ENCODE results near the gene NRXN3.

Gene NRXN3

GRCh38 chr14:79201564-79202207 lies 1031.5 kb downstream of the NRXN3 start:
- no peak for DNase-seq (ENCODE audit: low read depth in 2 of 2)

GRCh38 chr14:79204591-79204990 lies 1034.4 kb downstream of the NRXN3 start:
- DNase-seq (ENCODE audit: low read depth in 2 of 2) = no peak

DNA sequence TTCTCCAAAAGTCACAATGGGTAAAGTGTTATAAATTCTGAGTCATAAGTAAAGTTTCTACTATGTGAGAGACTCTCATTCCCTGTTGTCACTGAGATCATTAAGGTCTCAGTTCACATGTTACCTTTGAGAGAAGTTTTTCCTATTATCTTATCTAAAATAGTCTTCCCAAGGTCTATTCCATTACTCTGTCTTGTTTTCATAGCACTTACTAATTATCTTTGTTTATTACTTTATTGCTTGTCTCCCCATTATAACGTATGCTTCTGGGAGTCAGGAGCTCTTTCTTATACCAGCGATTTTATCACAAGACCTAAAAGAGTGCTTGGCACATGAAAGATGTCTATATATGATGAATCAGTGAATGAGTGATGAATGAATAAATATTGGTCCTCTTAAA lies 1039.2 kb downstream of the NRXN3 start:
- DNase-seq (ENCODE audit: low read depth in 2 of 2) = no peak

GRCh38 chr14:79225815-79226214 lies 1055.6 kb downstream of the NRXN3 start:
- DNase-seq (ENCODE audit: low read depth in 2 of 2) = no peak

DNA sequence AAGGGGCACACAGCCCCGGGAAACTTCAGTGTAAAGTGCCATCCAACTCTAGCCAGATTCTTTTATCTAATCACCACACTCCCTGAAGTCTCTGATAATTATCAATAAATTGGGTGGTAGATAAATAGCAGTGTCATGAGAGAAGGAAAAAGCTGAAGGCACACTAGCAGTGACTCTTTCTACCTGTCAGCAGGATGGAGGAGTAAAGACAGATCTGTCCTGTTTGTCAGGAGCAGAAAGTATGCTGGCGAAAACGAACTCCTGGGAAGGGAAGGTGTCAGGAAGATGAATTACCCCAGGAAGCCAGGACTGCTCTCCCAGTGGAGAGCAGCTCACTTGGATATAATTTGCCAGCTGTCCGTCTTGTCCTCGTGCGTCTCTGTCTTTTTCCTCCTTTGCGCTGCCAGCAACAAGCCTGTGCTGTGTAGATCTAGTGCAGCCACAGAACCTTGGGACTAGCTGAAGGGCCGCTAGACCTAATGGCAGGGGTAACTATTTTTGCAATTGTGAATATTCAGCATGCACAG lies 1059.3 kb downstream of the NRXN3 start:
- DNase-seq (ENCODE audit: low read depth in 2 of 2) = no peak

DNA sequence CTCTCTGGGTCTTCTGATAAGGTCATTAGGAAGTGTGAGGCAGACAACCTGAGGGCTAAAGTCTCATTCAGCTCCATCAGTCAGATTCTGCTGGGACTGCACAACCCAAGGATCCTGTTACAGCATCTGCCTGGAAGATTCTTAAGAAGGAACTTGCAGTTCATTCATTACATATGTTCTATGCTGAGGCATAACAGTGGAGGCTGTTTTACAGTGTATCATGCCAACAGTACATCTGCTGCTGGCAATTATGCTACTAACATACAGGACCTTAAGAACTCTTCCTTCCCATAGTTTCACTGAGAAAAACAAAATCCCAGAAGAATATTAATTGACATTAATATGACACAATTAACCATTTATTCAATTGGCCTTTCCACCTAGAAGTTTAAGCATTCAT lies 1072.5 kb downstream of the NRXN3 start:
- no peak for DNase-seq (ENCODE audit: low read depth in 2 of 2)

GRCh38 chr14:79246173-79246572 lies 1076.0 kb downstream of the NRXN3 start:
- DNase-seq (ENCODE audit: low read depth in 2 of 2) = no peak

- DNase-seq (ENCODE audit: low read depth in 2 of 2) = no peak
These were observed 1078.0 kb downstream of the NRXN3 start for GRCh38 chr14:79248126-79248525.

DNA sequence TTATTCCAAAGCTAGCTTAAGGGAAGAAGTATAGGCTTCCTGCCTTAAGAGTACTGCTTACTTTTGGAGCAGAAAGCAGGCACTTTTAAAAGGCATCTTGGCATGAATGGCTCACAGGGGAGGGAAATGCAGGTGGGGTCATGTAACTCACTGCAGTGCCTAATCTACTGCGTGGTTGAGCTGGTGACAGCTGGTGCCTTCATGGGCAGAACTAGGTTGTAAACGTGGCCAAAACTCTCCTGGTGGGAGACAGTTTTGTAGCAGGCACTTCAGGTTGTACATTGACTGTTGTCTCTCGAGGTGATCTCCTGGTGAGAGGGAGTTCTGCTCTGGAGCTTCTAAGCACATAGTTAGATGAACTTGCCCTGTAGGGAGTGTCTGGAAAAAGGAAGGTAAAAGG lies 1078.6 kb downstream of the NRXN3 start:
- no peak for DNase-seq (ENCODE audit: low read depth in 2 of 2)

DNA sequence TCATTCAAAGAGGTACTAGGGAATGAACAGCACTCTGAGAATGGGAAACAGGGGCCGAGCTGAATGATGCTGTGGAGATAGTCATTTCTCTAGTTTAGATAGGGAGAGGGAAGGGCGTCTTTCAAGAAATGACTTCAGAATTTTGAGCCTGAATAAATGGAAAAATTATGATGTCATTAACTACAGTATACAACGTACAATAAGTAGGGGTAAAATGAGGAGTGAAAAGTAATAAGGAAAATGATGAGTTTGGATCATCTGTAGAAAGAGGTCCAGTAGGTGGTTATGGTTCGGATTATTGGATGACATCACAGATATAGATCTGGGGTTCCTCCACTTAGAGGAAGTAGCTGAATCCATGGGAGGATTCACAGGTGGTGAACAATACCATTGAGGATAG lies 1081.1 kb downstream of the NRXN3 start:
- DNase-seq (ENCODE audit: low read depth in 2 of 2) = no peak

- no peak for DNase-seq (ENCODE audit: low read depth in 2 of 2)
These were observed 1083.4 kb downstream of the NRXN3 start for GRCh38 chr14:79253576-79253975.

DNA sequence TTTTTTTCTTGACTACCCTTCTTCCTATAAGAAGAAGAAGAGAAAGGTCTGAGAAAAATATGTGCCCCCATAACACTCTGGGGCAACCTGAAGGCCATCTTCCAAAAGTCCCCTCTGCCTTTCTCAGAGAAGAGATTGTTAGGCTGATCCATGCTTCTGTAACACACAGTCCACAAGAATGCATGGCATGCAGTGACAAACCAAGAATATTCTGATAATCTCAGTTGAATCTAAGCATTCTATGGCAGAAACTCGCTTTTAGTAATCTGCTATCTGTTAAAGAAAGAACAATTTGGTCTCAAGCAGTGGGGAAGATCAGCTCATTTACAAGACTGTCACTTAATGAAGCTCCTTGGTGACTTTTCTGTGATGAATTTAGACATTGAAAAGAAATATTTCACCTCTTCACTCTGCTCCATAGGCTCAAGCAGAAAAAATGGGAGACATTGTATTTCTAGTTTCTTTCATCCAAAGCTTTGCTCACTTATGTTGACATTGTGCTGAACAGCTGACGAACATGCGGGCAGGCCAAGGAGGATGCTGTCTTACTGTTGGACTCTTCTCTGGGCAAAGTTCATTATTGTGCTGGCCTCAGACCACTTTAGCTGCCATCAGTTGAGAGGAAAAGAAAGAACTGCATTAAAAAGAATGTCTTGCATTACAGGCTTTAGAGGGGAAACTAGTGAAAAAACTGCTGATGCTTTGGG lies 1084.0 kb downstream of the NRXN3 start:
- DNase-seq (ENCODE audit: low read depth in 2 of 2) = no peak

DNA sequence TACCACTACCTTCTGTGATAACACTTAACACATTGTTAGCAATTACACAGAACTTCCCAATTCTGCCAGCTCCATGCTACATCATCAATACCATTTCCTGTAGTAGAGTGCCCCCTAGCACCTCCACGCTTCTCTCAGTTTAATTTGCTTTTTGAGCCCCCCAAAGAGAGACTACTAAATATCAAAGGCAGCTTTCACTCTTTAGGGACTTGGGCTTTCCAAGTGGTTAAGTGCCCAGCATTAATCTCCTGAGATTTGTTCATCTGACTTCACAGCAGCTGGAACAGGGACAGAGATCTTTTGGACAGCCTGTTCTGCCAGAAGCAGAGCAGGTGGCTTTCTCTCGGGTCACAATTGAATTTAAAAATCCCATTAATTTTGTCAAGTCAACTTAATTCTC lies 1086.2 kb downstream of the NRXN3 start:
- DNase-seq (ENCODE audit: low read depth in 2 of 2) = no peak

DNA sequence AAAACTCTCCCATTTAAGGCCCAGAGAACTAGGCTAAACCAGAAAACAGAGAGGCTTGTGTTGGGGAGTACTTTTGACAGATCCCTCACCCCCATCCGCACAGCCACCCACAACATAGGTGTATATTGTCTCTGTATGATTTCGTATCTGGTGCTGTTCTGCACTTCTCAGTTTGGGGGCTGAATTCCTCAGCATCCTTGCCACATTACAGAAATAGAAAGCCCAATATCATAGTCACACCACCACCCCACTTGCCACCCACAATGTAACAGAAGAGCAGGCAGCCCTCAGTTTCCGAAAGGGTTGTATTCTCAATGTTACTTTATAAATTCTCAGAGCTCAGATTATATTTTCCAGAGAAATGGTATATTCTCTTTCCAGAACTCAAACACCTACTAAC lies 1090.2 kb downstream of the NRXN3 start:
- DNase-seq (ENCODE audit: low read depth in 2 of 2) = no peak

DNA sequence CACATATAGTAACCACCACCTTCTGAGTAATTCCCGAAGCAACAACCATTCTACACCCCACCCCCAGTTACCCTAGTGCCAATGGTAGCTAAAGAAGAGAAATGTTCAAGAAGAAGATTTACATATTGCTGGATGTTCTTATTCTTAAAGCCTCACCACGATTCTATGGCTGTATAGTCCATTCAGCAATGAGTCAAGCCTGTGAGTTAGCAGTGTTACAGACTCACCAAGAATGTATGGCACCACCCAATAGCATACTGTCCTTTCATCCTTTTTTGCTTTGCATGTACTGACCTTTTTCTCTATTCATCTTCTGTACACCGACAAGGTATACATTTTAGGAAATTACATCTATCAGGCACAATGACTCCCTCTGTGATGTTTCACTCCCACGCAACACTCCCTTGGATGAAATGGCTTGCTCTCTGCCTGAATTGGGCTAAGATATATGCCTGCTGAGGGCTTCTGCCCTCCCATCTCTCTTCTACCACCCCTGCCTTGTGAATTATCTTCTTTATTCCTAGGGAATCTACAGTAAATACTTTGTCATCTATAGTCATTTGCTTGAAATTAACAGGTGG lies 1095.3 kb downstream of the NRXN3 start:
- DNase-seq (ENCODE audit: low read depth in 2 of 2) = no peak

GRCh38 chr14:79270361-79270760 lies 1100.2 kb downstream of the NRXN3 start:
- no peak for DNase-seq (ENCODE audit: low read depth in 2 of 2)

DNA sequence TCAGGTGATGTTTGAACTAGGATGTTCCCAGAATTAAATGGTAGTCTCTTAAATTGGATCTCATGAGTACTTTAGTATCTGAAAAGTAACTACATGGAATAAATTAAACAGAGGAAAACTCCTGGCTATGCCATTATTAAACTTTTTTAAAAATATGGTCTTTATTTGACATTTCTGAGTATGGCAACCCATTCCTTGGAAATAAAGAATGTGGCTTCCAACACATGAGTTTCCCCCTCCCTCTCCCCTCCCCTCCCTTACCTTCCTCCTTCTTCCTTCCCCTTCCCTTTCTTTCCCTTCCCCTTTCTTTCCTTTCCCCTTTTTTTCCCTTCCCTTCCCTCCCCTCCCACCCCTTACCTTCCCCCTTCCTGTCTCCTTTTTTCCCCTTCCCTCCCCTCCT lies 1100.9 kb downstream of the NRXN3 start:
- DNase-seq (ENCODE audit: low read depth in 2 of 2) = no peak

DNA sequence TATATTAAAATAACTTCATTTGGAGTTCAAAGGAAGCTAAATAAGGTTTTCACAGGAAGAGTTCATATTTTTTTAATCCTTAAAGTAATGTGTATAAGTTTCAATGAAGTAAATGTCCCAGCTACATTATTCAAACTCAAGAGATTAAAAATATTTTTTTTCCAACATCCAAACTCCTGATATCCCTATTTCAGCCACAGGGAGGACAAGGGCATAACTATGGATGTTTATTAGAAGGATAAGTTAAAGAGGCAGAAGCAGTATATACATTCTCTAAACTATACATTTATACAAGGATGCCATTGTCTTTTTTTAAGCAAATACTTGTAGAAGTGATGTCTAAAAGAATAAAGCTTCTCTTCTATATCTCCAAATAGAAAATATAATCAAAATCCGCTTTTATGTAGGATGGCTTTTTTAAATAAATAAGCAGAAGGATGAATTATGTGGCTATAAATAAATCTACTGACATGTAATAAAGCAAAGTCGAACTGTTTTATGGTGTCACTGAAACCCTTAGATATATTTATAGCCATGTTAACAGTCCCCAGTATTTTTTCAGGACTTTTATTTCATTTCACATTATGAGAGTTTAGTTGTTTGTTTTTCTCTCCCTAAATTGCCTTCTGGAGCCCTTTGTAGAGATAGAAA lies 1104.6 kb downstream of the NRXN3 start:
- no peak for DNase-seq (ENCODE audit: low read depth in 2 of 2)

GRCh38 chr14:79275292-79275655 lies 1105.1 kb downstream of the NRXN3 start:
- DNase-seq (ENCODE audit: low read depth in 2 of 2) = no peak

DNA sequence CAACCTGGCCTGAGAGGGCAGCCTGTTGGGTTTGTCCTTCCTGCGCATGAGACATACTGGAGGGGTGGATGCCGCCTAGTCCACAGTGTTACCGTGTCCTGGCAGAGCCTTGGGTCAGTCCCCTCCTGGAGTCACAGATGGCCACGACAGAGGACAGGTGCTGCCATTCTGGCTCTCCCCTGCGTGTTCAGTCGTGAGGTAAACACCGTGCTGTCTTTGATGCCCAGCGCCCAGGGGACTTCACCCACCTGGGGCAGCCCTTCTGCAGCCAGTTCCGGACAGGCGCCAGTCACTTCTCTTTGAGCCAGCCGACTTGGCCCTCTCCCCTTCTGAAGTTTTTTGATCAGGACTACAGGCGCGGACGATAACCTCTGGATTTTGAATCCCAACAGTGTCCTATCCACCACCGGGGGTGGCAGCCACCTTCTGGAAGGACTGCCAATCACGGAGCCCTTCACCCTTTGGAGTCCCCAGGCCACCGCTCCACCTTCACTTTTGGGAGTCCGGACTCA lies 1108.2 kb downstream of the NRXN3 start:
- no peak for DNase-seq (ENCODE audit: low read depth in 2 of 2)

DNA sequence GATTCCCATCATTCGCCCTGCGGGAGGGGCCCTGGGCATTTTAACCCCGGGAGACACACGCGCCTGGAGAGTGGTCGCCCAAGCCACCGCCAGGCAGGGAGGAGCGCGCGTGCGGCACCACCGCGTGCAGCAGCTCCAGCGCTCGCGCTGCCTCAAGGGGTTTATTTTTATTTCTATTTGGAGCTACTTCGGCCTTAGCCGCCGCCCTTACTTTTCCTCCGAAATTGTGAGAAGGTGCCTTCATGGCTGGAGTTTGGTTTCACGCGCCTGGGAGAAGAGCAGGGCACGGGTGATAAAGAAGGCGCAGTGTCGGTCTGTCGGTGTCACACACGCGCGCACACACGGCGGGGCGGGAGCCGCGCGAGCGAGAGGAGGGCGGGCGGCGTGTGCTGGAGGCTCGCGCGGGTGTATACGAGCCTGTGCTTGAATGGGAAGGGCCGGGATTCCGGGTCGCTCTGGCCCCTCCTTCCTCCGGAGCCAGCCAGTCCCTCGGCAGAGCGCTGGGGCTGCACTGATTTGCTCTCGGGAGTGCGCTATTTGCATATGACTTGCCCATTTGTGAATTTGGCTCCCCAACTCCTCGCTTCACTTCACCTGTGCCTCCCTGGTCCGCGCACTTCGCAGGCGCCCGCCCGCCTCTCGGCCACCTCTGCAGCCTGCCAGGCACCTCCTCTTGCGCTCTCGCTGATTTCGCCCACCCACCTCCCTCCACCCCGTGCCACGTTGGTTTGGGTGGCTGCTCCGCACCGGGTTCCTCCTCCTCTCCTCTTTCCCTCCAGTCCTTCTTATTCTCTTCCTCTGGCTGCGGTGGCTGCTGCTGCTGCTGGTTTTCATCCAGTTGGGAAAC lies 1108.8 kb downstream of the NRXN3 start:
- DNase-seq (ENCODE audit: low read depth in 2 of 2) = no peak

All from stimulated activated CD4-positive, alpha-beta T cell treated with anti-CD3 and anti-CD28 coated beads, Interleukin-1b, Interleukin-23, amount 100 ng/mL, for 1 hour (primary cell).